Breast epithelium (tissue), 4 donors: ENCODE results near the gene KAT2B. TPM values are rescaled to one million over a fixed set of nuclear protein-coding genes. Genes with fewer than 3 reads are reported as not detected.

Source experiments
- DNase-seq, 2 donors: peaks; one replicate each; pipeline ENCODE4 v3.0.0-alpha.2; 2019; ENCODE audit warnings: low spot score in 2 of 2
- H3K27ac ChIP-seq, 2 donors: fragments of 200-600 bp; sonication (generic) in 1 of 2; one replicate each; pipeline ENCODE4 v1.5.1; 2016 to 2019; ENCODE audit warnings: mild to moderate bottlenecking in 1 of 2
- H3K27me3 ChIP-seq, 2 donors: fragments of 200-600 bp; sonication (generic) in 1 of 2; one replicate each; pipeline versions ENCODE4 v1.5.1 to v1.6.0; 2017 to 2019; ENCODE audit warnings: control low read depth in 1 of 2, mild to moderate bottlenecking in 1 of 2
- H3K36me3 ChIP-seq: fragments of 200-600 bp; one replicate; pipeline ENCODE4 v1.5.1; 2019
- H3K4me1 ChIP-seq, 2 donors: fragments of 200-600 bp; sonication (generic); one replicate each; pipeline ENCODE4 v1.5.1; 2016 to 2019; ENCODE audit warnings: control low read depth in 1 of 2
- H3K4me3 ChIP-seq, 3 donors: fragments of 200-600 bp; sonication (generic); 1 replicate in 2 of 3; 2 replicates in 1 of 3; pipeline ENCODE4 v1.5.1; 2016 to 2019; ENCODE audit warnings: mild to moderate bottlenecking in 3 of 3, moderate library complexity in 2 of 3
- H3K9me3 ChIP-seq, 2 donors: fragments of 200-600 bp; sonication (generic) in 1 of 2; one replicate each; pipeline ENCODE4 v1.5.1; 2016 to 2019; ENCODE audit warnings: control low read depth in 1 of 2
- CTCF ChIP-seq, 3 donors: fragments of 450-650 bp; IDR thresholded peaks; one replicate each; pipeline ENCODE4 v1.5.1; 2016 to 2017; ENCODE audit warnings: antibody characterized with exemption in 3 of 3, mild to moderate bottlenecking in 3 of 3, moderate library complexity in 3 of 3
- POLR2A ChIP-seq: fragments of 450-650 bp; IDR thresholded peaks from one replicate; pipeline ENCODE4 v1.6.1; 2016; ENCODE audit warnings: antibody characterized with exemption, mild to moderate bottlenecking, moderate library complexity
- POLR2AphosphoS5 ChIP-seq, 3 donors: sonication (generic); formaldehyde crosslinking; IDR thresholded peaks; one replicate each; pipeline ENCODE4 v1.6.1; 2017; ENCODE audit warnings: antibody characterized with exemption in 3 of 3
- intact Hi-C: fragments of 100-400 bp; cut with DNase I; formaldehyde crosslinking; loops from one replicate; pipeline ENCODE4 v1.15.1; 2023; ENCODE audit warnings: low total_unique reads
- total RNA-seq, 3 donors: library from RNA; depleted of rRNA; stranded (reverse); fragments of >200 nt; gene quantifications; one replicate each; pipeline ENCODE4 v1.1.0, GENCODE V29; 2016

KAT2B gene
- total RNA-seq, 3 donors from 2014 or later = 22.6 to 34.7 (median 34.0) TPM

DNA sequence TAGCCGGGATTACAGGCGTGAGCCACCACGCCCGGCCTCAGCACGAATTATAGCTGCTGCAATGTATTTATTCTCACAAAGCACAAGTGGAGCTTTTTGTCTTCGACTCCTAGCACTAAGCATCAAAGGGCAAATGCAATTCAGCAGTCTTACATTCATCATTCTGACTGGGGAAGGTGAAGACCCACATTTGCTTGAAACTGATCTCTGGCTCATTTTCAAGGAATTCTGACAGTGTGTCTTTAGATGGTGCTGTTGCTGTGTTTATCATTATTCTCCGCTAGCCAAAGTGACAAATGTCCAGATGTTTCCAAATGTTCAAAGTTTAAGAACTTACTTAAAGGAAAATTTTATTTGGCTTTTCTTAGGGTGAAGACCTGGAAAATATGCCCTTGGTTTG, 89.9 kb downstream of the KAT2B start:
- intact Hi-C loops = no loop called here
- TF ChIP-seq POLR2A = no peak
- TF ChIP-seq POLR2AphosphoS5 (IDR thresholded peaks at IDR 0.05) = no peak
- TF ChIP-seq CTCF (IDR thresholded peaks at IDR 0.05) = no peak
- Histone ChIP-seq H3K9me3 (no peaks in the 10 kb centered on the region), H3K4me3 (no peak overlapping the region), H3K27me3 (no peaks in the 10 kb centered on the region), H3K4me1 (no peaks in the 10 kb centered on the region), H3K36me3 (no peaks in the 10 kb centered on the region), H3K27ac (no peak overlapping the region)
- no peak for DNase-seq

DNA sequence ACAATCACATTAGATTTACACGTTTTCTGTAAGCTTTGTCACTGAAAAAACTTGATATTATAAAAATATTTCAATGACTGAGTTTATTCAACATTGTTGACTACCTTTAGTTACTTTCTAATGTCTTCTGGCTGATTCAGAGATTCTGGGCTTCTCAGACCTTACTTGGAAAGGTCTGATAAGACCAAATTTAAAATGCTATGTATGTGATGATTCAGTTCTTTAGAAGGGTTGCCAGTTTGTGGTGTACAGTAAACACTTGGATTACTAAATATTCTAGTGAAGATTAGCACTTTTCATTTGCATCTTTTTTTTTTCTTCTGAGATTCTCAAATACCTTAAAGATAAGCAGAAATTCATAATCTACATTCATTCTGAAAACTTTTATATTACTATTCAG, 96.0 kb downstream of the KAT2B start:
- no peaks in the 10 kb centered on the region for H3K9me3 ChIP-seq
- intact Hi-C loops = no loop called here
- no peaks in the 10 kb centered on the region for H3K4me1 ChIP-seq
- peaks cover 3% of the 10 kb centered on the region for H3K36me3 ChIP-seq
- H3K27me3 ChIP-seq = no peaks in the 10 kb centered on the region
- no peak for DNase-seq
- no peak overlapping the region for H3K4me3 ChIP-seq
- no peak overlapping the region for H3K27ac ChIP-seq
- no peak for TF ChIP-seq POLR2A
- no peak for TF ChIP-seq POLR2AphosphoS5 (IDR thresholded peaks at IDR 0.05)
- TF ChIP-seq CTCF (IDR thresholded peaks at IDR 0.05) = no peak

GRCh38 chr3:20137647-20138046, 97.4 kb downstream of the KAT2B start:
- DNase-seq = no peak
- Histone ChIP-seq H3K27ac (no peak overlapping the region), H3K36me3 (peaks cover 3% of the 10 kb centered on the region), H3K4me1 (no peaks in the 10 kb centered on the region), H3K27me3 (no peaks in the 10 kb centered on the region), H3K4me3 (no peak overlapping the region), H3K9me3 (no peaks in the 10 kb centered on the region)
- TF ChIP-seq CTCF (IDR thresholded peaks at IDR 0.05) (no peak), POLR2A (no peak), POLR2AphosphoS5 (IDR thresholded peaks at IDR 0.05) (no peak)
- intact Hi-C loops = no loop called here

DNA sequence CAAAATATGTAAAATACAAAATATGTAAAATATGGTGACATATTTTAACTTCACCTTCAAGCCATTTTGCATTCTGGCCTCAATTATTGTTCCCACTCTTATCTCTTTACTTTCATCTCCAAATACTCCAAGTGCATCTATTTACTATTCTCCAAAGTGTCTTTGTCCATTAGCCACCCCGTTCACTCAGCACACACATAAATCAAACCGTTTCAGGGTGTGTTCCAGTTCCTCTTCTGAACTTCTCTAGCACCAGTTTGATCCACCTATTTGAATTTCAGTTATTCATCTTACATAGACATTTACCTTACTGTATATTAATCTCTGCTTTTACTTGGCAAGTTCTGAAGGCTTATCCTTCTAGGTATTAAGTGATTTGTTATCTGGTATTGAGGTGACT, 100.6 kb downstream of the KAT2B start:
- no peak for DNase-seq
- peaks cover 3% of the 10 kb centered on the region for H3K36me3 ChIP-seq
- H3K4me1 ChIP-seq = no peaks in the 10 kb centered on the region
- intact Hi-C loops = no loop called here
- H3K4me3 ChIP-seq = no peak overlapping the region
- no peaks in the 10 kb centered on the region for H3K27me3 ChIP-seq
- no peak overlapping the region for H3K27ac ChIP-seq
- no peaks in the 10 kb centered on the region for H3K9me3 ChIP-seq
- no peak for TF ChIP-seq CTCF (IDR thresholded peaks at IDR 0.05)
- TF ChIP-seq POLR2A = no peak
- no peak for TF ChIP-seq POLR2AphosphoS5 (IDR thresholded peaks at IDR 0.05)

DNA sequence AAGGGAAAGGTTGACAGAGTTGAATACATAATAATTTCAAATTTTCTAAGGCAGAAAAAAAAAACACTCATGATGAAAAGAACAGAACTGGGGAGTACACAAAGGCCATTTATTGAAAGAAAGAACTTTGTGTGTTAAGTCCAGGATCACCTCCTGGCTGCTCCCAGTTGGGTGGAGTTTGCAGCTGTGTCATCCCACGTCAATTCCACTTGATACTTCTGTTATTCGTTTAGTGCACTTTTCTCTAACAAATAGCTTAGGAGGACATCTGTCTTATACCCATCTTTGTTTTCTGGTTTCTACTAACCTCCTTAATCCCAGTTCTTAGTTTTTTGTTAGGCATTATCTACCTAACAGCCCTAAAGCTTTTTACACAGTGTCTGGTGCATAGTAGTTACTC, 101.1 kb downstream of the KAT2B start:
- Histone ChIP-seq H3K27me3 (no peaks in the 10 kb centered on the region), H3K4me3 (no peak overlapping the region), H3K27ac (no peak overlapping the region), H3K36me3 (peaks cover 3% of the 10 kb centered on the region), H3K9me3 (no peaks in the 10 kb centered on the region), H3K4me1 (no peaks in the 10 kb centered on the region)
- no peak for DNase-seq
- TF ChIP-seq CTCF (IDR thresholded peaks at IDR 0.05) = no peak
- no peak for TF ChIP-seq POLR2A
- no peak for TF ChIP-seq POLR2AphosphoS5 (IDR thresholded peaks at IDR 0.05)
- intact Hi-C loops = no loop called here
